Aorta (tissue), 5 donors: Measurements from ENCODE around the gene NDST1. TPM values are rescaled to one million over a fixed set of nuclear protein-coding genes. Genes with fewer than 3 reads are reported as not detected.

Experiments
- ATAC-seq: fragments of 200-7000 bp; cut with Tn5 transposase; one replicate; pipeline ENCODE4 v1.9.1; 2022; ENCODE audit warnings: moderate library complexity; ENCODE audit not compliant: low FRiP score
- DNase-seq, 2 donors: peaks; one replicate each; pipeline ENCODE4 v3.0.0-alpha.2; 2020
- H3K27ac ChIP-seq, 2 donors: one replicate each; pipeline ENCODE4 v1.5.1; 2013; ENCODE audit warnings: low read length in 2 of 2, mild to moderate bottlenecking in 2 of 2, moderate library complexity in 2 of 2, control low read depth in 1 of 2, inconsistent platforms in 1 of 2, low read depth in 1 of 2
- H3K27me3 ChIP-seq, 2 donors: one replicate each; pipeline ENCODE4 v1.6.1; 2013; ENCODE audit warnings: control low read depth in 1 of 2, low read length in 1 of 2, mild to moderate bottlenecking in 1 of 2, moderate library complexity in 1 of 2; ENCODE audit not compliant: insufficient read depth in 2 of 2, control insufficient read depth in 1 of 2
- H3K36me3 ChIP-seq, 2 donors: one replicate each; pipeline ENCODE4 v1.6.1; 2013; ENCODE audit warnings: control low read depth in 1 of 2, low read length in 1 of 2, mild to moderate bottlenecking in 1 of 2; ENCODE audit not compliant: insufficient read depth in 2 of 2, control insufficient read depth in 1 of 2
- H3K4me1 ChIP-seq, 2 donors: one replicate each; pipeline ENCODE4 v1.6.1; 2013; ENCODE audit warnings: low read length in 2 of 2, control low read depth in 1 of 2, mild to moderate bottlenecking in 1 of 2, moderate library complexity in 1 of 2; ENCODE audit not compliant: insufficient read depth in 2 of 2, control insufficient read depth in 1 of 2
- H3K4me3 ChIP-seq, 2 donors: one replicate each; pipeline ENCODE4 v1.5.1; 2013; ENCODE audit warnings: low read length in 2 of 2, control low read depth in 1 of 2, mild to moderate bottlenecking in 1 of 2
- H3K9me3 ChIP-seq: one replicate; pipeline ENCODE4 v1.6.1; 2013; ENCODE audit warnings: mild to moderate bottlenecking, low read length; ENCODE audit not compliant: control insufficient read depth
- WGBS, 2 donors: extraction: QIAGEN DNeasy Blood & Tissue Kit; methylation state at CpG; one replicate each; pipeline ENCODE4 v1.1.7; 2013; 5-methylcytosine and 5-hydroxymethylcytosine counted together
- intact Hi-C, 2 donors: fragments of 100-400 bp; cut with DNase I; formaldehyde crosslinking; loops; one replicate each; pipeline versions ENCODE4 v1.14.2 to v1.15.0; 2022
- polyA plus RNA-seq, 2 donors: library from polyadenylated mRNA; stranded (reverse); fragments of 200-250 nt; gene quantifications; one replicate each; pipeline ENCODE4 v1.2.3, GENCODE V29; 2013
- total RNA-seq, 2 donors: library from RNA; stranded (reverse); fragmentation: NEBNext Ultra II Directional; extraction: Animal tissue kit (Norgen Biotek cat#: 25700); gene quantifications; one replicate each; pipeline ENCODE4 v1.2.1, GENCODE V29; 2021
- donor health status: healthy with polysubstance abuse.
- donor health status: Bipolar disorder and iron deficiency.
- donor health status: DM: no; HTN: no; CAD: no.
- donor health status: DM: no; HTN: no; CAD: no.
- donor health status: DM: yes; HTN: yes; CAD: no.

Gene NDST1
- total and polyA plus RNA-seq, 4 donors: 10.4 to 116 (median 43.1) TPM

- Histone ChIP-seq H3K27ac (peak overlapping the region; percentile 16 to 55), H3K27me3 (no peaks in the 10 kb centered on the region), H3K36me3 (peaks cover 0 to 6% of the 10 kb centered on the region in 2 donors), H3K9me3 (no peaks in the 10 kb centered on the region), H3K4me3 (no peak overlapping the region), H3K4me1 (no peaks in the 10 kb centered on the region)
- DNase-seq: no peak
- ATAC-seq: no peak
- WGBS, 2 donors: 40 to 44% methylated on average over 7 of the region's 7 CpGs
- intact Hi-C loops: loop anchor here in 1 of 2 donors (5.0 kb wide), 2 partner anchors 100 to 145 kb away; partner anchors contain the start of gene RBM22
These were observed 49.1 kb downstream of the NDST1 start for GRCh38 chr5:150556859-150557508.

GRCh38 chr5:150557509-150557872 lies 49.6 kb downstream of the NDST1 start:
- intact Hi-C loops: loop anchor here in 1 of 2 donors (5.0 kb wide), 2 partner anchors 100 to 145 kb away; partner anchors contain the start of gene RBM22
- no peak overlapping the region for H3K4me3 ChIP-seq
- no peaks in the 10 kb centered on the region for H3K27me3 ChIP-seq
- peaks cover 0 to 6% of the 10 kb centered on the region in 2 donors for H3K36me3 ChIP-seq
- no peaks in the 10 kb centered on the region for H3K4me1 ChIP-seq
- DNase-seq: no peak
- H3K27ac ChIP-seq: peak overlapping the region; percentile 16 to 55
- WGBS, 2 donors: 0 to 5% methylated on average over 6 of the region's 6 CpGs
- ATAC-seq: no peak
- no peaks in the 10 kb centered on the region for H3K9me3 ChIP-seq

- no peak overlapping the region for H3K27ac ChIP-seq
- ATAC-seq: no peak
- WGBS, 2 donors: 68% methylated on average over 12 of the region's 12 CpGs
- H3K9me3 ChIP-seq: no peaks in the 10 kb centered on the region
- H3K4me1 ChIP-seq: no peaks in the 10 kb centered on the region
- DNase-seq: no peak
- intact Hi-C loops: loop anchor here in 1 of 2 donors (5.0 kb wide), 2 partner anchors 101 to 144 kb away; partner anchors contain the start of gene RBM22
- H3K4me3 ChIP-seq: no peak overlapping the region
- peaks cover 0 to 6% of the 10 kb centered on the region in 2 donors for H3K36me3 ChIP-seq
- no peaks in the 10 kb centered on the region for H3K27me3 ChIP-seq
These were observed 50.2 kb downstream of the NDST1 start for GRCh38 chr5:150558088-150558621.

- no peaks in the 10 kb centered on the region for H3K4me1 ChIP-seq
- intact Hi-C loops: loop anchor here in 1 of 2 donors (5.0 kb wide), 2 partner anchors 102 to 143 kb away; partner anchors contain the start of gene RBM22
- no peak overlapping the region for H3K4me3 ChIP-seq
- no peak for ATAC-seq
- DNase-seq: no peak
- peaks cover 0 to 1% of the 10 kb centered on the region in 2 donors for H3K36me3 ChIP-seq
- no peaks in the 10 kb centered on the region for H3K27me3 ChIP-seq
- 83 to 89% methylated on average over 2 of the region's 2 CpGs for WGBS, 2 donors
- no peak overlapping the region for H3K27ac ChIP-seq
- H3K9me3 ChIP-seq: no peaks in the 10 kb centered on the region
These were observed 51.2 kb downstream of the NDST1 start for GRCh38 chr5:150559088-150559487.

- intact Hi-C loops: loop anchor here (2.0 to 5.0 kb wide), 5 partner anchors 63 to 287 kb away; partner anchors contain the start of genes RBM22 (in 2 of the 2) and IRGM (in 1 of the 2)
- no peak overlapping the region for H3K27ac ChIP-seq
- WGBS, 2 donors: 52 to 58% methylated on average over 4 of the region's 4 CpGs
- peaks cover 0 to 1% of the 10 kb centered on the region in 2 donors for H3K36me3 ChIP-seq
- H3K4me1 ChIP-seq: no peaks in the 10 kb centered on the region
- DNase-seq (no peak), ATAC-seq (no peak)
- no peaks in the 10 kb centered on the region for H3K27me3 ChIP-seq
- no peaks in the 10 kb centered on the region for H3K9me3 ChIP-seq
- H3K4me3 ChIP-seq: no peak overlapping the region
These were observed 51.8 kb downstream of the NDST1 start for GRCh38 chr5:150559701-150560100.

GRCh38 chr5:150560401-150561191 lies 52.7 kb downstream of the NDST1 start:
- WGBS, 2 donors: 20 to 21% methylated on average over 11 of the region's 11 CpGs
- Histone ChIP-seq H3K27me3 (no peaks in the 10 kb centered on the region), H3K27ac (no peak overlapping the region), H3K4me1 (no peaks in the 10 kb centered on the region), H3K4me3 (no peak overlapping the region), H3K36me3 (no peaks in the 10 kb centered on the region), H3K9me3 (no peaks in the 10 kb centered on the region)
- intact Hi-C loops: loop anchor here (2.0 to 5.0 kb wide), 4 partner anchors 62 to 286 kb away; partner anchors contain the start of genes IRGM (in 1 of the 2) and RBM22 (in 1 of the 2)
- peak; percentile 92 for ATAC-seq
- DNase-seq: peak in 1 of 2 donors; percentile 85

- WGBS, 2 donors: 18 to 25% methylated on average over 2 of the region's 2 CpGs
- ATAC-seq: no peak
These were observed 53.2 kb downstream of the NDST1 start for GRCh38 chr5:150561192-150561512.

GRCh38 chr5:150561571-150562275 lies 53.8 kb downstream of the NDST1 start:
- no peak for DNase-seq
- H3K4me3 ChIP-seq: no peak overlapping the region
- H3K27me3 ChIP-seq: no peaks in the 10 kb centered on the region

More at GRCh38 chr5:150561192-150561512, 53.2 kb downstream of the NDST1 start:
- intact Hi-C loops: loop anchor here (2.0 to 5.0 kb wide), 4 partner anchors 61 to 286 kb away; partner anchors contain the start of genes IRGM (in 1 of the 2) and RBM22 (in 1 of the 2)
- Histone ChIP-seq H3K4me1 (no peaks in the 10 kb centered on the region), H3K9me3 (no peaks in the 10 kb centered on the region), H3K27me3 (no peaks in the 10 kb centered on the region), H3K4me3 (no peak overlapping the region), H3K36me3 (no peaks in the 10 kb centered on the region), H3K27ac (no peak overlapping the region)
- no peak for DNase-seq

More at GRCh38 chr5:150561571-150562275, 53.8 kb downstream of the NDST1 start:
- no peaks in the 10 kb centered on the region for H3K36me3 ChIP-seq
- H3K27ac ChIP-seq: no peak overlapping the region
- intact Hi-C loops: loop anchor here (2.0 to 5.0 kb wide), 4 partner anchors 61 to 285 kb away; partner anchors contain the start of genes IRGM (in 1 of the 2) and RBM22 (in 1 of the 2)
- 77 to 78% methylated on average over 4 of the region's 4 CpGs for WGBS, 2 donors
- no peak for ATAC-seq
- no peaks in the 10 kb centered on the region for H3K4me1 ChIP-seq
- H3K9me3 ChIP-seq: no peaks in the 10 kb centered on the region
